Stimulated activated CD4-positive, alpha-beta T cell treated with anti-CD3 and anti-CD28 coated beads, Interleukin-4, amount 100 ng/mL, for 48 hours (primary cell): ENCODE measurements around the gene EIF4E3.

Source experiments
- DNase-seq, 2 donors: peaks; one replicate each; pipeline ENCODE4 v3.0.0-alpha.2; 2020; ENCODE audit warnings: low read depth in 2 of 2

EIF4E3 gene

DNA sequence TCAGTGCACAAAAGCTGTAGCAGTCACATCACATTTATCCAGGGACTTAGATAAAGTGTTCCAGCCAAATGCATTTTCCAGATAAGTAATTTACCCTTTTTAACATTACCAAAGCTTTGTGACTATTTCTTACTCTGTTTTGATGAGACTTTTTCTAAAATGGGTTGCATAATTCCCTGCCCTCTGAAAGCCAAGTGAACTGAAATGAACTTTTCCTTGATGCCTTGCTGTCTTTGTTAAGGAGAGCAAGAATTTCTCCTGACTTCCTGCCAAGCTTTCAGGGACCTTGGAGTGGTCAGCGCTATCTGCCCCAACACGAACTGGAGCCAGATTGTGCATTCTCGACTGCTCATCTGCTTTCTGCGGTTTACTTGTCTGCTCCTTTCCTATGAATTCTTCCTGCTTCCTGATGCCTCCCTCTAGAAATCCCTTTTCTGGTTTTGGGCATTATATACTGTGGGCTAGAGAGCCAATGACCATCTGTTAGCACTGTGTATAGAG, 34.8 kb downstream of the EIF4E3 start:
- DNase-seq, result no peak

GRCh38 chr3:71689291-71689690, 35.9 kb downstream of the EIF4E3 start:
- no peak for DNase-seq

DNA sequence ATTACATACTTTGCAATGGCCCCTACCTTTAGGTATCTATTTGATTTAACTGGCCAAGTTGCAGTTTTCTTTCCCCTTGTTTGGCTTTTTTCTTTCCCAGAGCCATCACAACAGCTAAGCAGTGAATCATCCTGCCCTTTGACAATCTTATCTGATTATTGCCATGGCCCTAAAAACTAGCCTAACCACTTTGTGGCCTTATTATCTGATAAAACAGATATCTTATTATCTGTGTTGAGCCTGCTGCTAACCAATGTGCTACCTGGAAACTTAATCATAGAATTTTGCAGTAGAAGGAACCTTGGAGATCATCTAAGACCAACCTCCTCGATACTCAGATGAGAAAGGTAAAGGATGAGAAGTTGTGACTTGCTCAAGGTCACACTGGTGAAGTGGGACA, 37.1 kb downstream of the EIF4E3 start:
- DNase-seq, result no peak

GRCh38 chr3:71685686-71686085, 39.5 kb downstream of the EIF4E3 start:
- DNase-seq, result no peak

DNA sequence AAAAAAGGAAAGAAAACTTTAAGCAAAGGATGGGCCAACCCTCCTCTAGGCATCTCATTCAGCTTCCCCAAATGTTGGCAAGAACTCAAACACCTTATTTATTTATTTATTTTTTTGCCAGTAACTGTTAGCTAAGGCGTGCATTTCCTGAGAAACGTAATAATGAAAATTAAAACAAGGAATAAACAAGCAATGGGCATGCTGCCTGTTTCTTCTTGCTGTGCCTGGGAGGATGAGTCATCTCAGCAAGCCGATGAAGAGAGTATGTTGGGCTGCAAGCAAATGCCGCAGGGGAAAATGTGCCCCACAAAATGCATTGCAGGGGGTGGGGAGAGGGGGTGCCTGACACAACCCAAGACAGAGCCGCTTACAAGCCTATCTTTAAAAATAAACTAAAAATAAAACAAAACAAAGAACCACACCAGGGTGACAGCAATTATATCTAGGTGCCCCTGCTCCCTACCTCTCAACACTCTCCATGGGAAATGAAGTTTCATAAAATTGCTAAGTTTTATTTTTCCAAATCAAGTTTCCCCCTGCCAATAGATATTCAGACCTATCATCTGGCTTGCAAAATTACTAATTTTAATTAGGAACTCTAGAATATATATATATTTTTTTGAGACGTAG, 40.3 kb downstream of the EIF4E3 start:
- no peak for DNase-seq

- no peak for DNase-seq
Observed at GRCh38 chr3:71684046-71684756, 41.0 kb downstream of the EIF4E3 start.

GRCh38 chr3:71681224-71681668, 44.0 kb downstream of the EIF4E3 start:
- no peak for DNase-seq

DNA sequence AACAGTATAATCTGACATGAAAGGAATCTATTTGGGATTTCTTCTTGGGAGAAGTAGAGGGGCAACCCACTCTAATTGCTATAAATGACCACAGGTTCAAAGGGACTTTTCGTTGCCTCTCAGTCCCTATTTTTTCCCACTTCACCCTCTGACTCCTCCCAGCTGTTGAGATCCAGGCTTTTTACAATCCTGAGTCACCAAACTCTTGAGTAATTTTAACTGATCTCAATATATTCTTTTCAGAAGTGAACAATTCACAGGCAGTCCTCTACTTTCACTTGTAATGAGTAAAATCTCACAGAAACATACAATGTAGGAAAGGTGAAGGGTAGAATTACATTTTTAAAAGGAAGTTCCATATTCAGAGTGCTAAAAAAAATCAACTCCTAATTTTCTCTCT, 44.6 kb downstream of the EIF4E3 start:
- DNase-seq, result no peak

DNA sequence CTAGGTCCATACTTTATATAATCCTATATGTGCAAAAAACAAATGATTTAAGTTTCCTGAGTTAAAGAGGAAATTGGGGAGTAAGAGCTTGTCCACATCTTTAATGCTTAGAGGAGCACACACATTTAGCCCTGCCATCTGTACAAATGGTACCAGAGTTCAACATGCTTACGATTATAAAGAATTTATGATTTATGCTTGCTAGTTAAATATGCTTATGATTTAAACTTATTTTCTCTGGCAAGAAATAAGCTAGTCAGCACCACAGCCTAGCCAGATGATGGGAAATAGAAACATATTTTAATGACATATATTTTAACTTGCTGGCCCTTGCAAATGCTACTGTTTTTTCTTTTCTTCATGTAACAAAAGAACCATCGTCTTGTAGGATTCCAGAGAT, 48.3 kb downstream of the EIF4E3 start:
- no peak for DNase-seq

DNA sequence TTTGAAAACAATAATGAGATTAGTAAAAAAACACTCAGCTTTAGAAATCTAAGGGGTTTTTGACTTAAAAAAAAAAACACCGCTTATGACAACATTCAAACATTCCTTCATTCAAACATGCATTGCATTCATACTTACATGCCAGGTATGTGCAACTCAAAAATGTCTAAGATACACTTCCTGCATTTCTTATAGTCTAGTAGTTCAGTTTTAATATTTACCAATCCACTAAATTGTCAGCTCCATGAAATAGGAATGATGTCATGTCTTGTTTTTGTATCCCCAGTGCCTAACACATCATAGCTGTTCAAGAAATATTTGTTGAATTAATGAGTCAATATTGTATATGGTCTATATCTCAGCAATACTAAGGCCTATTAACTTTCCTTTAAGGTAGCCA, 51.7 kb downstream of the EIF4E3 start:
- DNase-seq, result no peak

DNA sequence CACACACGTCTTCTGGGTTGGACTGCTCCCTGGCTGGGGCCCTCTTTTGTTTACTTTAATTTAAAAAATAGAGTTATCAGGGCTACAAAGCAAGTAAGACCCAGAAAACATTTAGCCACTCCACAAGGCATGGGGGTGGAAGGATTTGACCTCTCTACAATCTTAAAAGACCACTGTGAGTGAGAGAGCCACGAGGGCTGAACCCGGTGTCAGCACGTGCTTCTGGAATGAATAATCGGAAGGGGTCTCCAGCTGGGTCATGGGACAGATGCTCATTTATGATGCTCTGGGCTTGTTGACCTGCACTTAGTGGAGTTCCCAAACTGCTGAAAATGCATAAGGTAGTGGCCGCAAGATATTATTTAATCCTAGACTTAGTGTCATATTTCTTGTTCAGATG, 52.4 kb downstream of the EIF4E3 start:
- DNase-seq, result no peak

DNA sequence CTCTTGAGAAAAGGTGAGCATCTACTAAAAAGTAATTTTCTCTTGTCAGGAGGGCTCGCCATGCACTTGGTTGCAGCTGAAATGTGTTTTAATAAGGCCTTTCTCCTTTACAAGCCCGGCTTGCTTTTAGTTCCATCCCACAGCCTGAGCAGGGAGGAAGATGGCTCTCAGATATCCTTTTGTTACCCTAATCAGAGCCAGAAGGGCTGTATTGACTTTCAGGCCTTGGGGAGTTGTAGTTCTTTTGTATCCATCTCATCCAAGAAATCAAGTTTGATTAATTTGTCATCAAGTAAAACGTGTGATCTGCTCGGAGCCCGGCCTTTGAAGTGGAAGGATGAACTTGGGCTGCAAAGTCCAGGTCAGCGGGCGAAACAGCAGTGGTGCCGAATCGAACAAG, 52.9 kb downstream of the EIF4E3 start:
- no peak for DNase-seq

DNA sequence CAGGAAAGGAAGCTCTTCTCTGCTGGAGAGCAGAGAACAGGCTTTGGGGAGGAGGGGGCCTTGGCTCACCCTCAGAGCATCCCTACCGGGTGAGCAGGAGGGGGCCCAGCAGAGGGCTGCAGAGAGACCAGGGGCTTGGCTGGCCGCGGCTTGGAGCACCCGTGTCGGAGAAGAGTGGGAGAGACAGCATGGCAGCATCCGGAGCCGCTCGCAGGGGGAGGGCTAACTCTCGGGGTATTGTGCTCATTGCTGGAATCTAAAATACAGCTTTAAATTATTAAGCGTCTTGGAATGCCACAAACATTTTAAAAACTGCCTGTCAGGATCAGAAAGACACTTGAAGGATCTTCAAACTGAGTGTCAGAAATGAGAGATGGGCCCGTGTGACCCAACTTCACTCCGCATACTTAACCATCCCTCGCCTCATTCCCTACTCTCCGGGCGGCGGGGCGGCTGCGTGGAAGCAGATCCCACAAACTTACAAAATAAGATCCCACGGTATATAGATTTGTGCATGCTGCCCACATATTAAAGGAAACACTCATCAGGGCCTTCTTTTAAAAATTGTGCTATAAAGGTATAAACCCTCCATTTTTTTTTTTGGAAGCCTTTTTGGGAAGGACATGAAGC, 53.9 kb downstream of the EIF4E3 start:
- DNase-seq, result no peak

- DNase-seq, result no peak
Observed at GRCh38 chr3:71662568-71662967, 62.6 kb downstream of the EIF4E3 start.

- no peak for DNase-seq
Observed at GRCh38 chr3:71662056-71662455, 63.1 kb downstream of the EIF4E3 start.

GRCh38 chr3:71659864-71660591, 65.2 kb downstream of the EIF4E3 start:
- DNase-seq, result no peak

- DNase-seq, result no peak
Observed at GRCh38 chr3:71657831-71658530, 67.2 kb downstream of the EIF4E3 start.

DNA sequence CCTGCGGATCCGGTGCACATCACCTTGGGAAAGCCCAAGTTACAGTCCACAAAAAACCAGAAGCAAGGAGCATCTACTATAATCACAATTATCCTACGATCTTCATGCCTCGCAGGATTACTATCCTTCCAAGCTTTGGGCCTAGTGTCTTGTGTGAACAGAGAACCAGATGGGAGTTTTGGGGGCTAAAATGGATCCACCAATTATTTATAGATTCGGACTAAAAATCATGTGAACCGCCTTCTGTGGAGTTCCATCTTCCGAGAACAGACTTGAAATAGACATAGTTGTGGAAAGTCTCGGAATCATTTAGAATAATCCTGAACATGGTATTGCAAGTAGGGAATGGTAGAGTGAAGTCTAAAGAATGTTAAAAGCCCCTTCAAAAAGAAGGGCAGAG, 70.1 kb downstream of the EIF4E3 start:
- no peak for DNase-seq

- DNase-seq, result no peak
Observed at GRCh38 chr3:71653414-71653807, 71.8 kb downstream of the EIF4E3 start.

DNA sequence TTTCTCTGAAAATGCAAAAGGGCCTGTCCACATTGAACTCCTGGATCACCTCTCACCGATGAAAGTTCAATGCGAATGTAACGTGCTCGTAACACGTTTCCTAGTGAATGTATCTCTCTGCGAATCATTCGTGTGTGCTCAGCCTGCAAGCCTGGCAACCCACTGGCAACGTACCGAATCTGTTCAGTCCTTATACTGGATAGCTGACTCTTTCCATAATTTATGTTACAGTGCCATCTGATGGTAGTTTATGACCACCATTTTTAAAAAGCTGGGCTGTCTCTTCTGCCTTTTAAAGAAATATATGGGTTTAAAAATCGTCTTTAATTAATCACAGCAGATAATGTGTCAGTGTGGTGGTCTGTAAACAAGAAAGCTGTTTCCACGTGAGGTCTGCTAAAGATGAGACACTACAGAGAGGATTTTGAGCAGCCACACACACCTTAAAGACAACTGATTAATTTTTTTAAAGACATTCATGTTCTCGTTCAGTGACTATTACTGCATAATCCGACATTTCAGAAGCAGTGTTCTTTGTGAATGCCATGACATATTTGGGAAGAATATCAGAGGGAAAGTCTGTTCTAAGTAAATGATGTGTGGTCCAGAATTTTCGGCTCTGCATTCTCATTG, 72.3 kb downstream of the EIF4E3 start:
- peak in 1 of 2 donors; percentile 4 for DNase-seq

GRCh38 chr3:71651625-71652024, 73.6 kb downstream of the EIF4E3 start:
- DNase-seq, result no peak
